GM10248 (cell line): Measurements from ENCODE around the gene PSMD13.

Source experiments
- CTCF ChIA-PET: fragments of 300-600 bp; sonication (Branson Sonifier 250); formaldehyde crosslinking; extraction: SDS; loops from one replicate; lab custom pipeline; 2021; ENCODE audit warnings: antibody characterized with exemption; lab: Yijun Ruan, JAX
- POLR2A ChIA-PET: fragments of 350-650 bp; sonication (Branson Sonifier 250); formaldehyde crosslinking; extraction: SDS; loops from one replicate; lab custom pipeline; 2020; ENCODE audit warnings: antibody characterized with exemption; lab: Yijun Ruan, JAX
- DNase-seq: peaks from one replicate; pipeline ENCODE4 v3.0.0; 2012; ENCODE audit errors: extremely low spot score
- TF ChIP-seq, protein P1 (sequence below): IDR thresholded peaks from 2 replicates; pipeline ENCODE4 v1.5.1; 2012; ENCODE audit warnings: mild to moderate bottlenecking, low read depth; ENCODE audit errors: extremely low read depth, missing control alignments, control extremely low read depth

Gene PSMD13

DNA sequence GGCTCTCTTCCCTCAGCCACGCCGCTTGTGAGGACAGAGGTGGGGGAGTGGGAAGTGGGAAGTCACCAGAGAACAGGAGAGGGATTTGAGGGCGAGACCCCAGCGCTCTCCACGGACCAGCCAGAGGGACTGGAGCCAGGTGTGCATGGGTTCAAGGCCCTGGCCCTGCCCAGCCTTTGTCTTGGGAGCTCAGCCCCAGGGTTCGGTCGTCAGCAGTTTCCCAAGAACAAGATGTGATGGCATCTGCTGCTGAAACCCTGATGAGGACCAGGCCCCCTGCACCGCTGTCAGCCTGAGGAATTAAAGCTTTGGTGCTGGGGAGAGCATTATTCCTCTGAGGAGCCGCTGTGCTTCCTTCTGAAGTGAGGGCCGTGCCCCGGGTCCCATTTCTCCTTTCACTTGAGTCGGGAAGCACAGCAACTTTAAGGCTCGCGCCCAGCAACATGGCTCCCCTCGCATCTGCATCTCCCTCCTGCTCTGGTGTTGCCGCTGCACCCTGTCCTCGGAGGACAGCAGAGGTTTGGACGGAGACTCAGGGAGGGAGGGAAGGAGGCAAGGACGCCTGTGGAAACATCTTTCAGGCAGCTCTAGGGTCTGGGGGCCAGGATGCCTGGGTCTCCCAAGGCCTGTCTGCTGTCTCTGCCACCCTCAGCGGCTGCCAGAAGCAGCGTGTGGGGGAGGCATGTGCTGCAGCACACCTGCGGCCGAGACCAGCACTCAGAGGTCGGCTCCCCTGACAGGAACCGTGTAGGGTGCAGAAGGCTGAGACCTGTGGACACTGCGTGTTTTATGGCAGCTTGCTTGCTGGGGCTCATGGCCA, 58.8 kb downstream of the PSMD13 start:
- no peak for DNase-seq
- TF ChIP-seq, protein P1, sequence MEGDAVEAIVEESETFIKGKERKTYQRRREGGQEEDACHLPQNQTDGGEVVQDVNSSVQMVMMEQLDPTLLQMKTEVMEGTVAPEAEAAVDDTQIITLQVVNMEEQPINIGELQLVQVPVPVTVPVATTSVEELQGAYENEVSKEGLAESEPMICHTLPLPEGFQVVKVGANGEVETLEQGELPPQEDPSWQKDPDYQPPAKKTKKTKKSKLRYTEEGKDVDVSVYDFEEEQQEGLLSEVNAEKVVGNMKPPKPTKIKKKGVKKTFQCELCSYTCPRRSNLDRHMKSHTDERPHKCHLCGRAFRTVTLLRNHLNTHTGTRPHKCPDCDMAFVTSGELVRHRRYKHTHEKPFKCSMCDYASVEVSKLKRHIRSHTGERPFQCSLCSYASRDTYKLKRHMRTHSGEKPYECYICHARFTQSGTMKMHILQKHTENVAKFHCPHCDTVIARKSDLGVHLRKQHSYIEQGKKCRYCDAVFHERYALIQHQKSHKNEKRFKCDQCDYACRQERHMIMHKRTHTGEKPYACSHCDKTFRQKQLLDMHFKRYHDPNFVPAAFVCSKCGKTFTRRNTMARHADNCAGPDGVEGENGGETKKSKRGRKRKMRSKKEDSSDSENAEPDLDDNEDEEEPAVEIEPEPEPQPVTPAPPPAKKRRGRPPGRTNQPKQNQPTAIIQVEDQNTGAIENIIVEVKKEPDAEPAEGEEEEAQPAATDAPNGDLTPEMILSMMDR, result no peak
- ChIA-PET POLR2A (no interaction called here), CTCF (interaction anchor here (0.9 to 2.8 kb wide), 3 partner anchors 10 to 92 kb away, joined by 3 to 10 read pairs (median 7); no protein-coding TSS in a partner anchor)

DNA sequence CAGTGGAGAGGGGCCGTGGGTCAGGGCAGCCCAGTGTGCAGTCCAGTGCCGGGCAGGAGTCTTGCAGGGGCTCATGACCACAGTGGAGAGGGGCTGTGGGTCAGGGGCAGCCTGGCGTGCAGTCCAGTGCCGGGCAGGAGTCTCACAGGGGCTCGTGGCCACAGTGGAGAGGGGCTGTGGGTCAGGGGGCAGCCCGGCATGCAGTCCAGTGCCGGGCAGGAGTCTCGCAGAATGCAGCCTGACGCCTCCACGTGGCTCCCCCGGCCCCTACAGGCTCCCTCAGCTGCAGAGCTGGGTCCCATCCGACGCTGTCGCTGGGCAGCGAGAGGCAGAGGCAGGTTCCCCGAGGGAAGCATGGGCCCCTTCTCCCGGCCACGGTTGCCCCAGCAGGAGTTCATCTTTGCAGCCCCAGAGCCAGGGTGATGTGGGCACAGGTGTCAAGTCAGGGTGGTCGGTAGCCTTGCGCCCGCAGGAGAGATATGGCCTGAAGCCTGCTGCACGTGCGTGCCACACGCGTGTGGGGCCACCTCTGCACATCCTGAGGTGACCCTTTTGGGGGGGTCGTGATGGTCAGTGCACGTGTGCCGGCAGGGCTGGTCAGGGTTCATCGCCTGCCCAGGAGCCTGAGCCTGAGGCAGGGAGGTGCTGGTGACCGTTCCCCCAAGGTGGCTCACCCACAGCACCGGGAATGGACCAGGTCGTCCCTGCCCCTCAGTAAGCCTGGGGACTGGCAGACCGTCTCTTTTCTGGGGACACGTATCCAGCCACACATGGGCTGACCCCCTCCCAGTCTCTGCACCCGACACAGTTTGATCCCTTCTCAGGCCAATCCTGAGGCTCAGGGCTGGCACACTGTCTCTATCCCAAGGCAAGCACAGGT, 59.6 kb downstream of the PSMD13 start:
- no peak for DNase-seq
- ChIA-PET POLR2A (no interaction called here), CTCF (interaction anchor here (0.9 kb wide), 1 partner anchor 93 kb away, joined by 3 read pairs; no protein-coding TSS in a partner anchor)
- TF ChIP-seq, protein P1, result no peak

DNA sequence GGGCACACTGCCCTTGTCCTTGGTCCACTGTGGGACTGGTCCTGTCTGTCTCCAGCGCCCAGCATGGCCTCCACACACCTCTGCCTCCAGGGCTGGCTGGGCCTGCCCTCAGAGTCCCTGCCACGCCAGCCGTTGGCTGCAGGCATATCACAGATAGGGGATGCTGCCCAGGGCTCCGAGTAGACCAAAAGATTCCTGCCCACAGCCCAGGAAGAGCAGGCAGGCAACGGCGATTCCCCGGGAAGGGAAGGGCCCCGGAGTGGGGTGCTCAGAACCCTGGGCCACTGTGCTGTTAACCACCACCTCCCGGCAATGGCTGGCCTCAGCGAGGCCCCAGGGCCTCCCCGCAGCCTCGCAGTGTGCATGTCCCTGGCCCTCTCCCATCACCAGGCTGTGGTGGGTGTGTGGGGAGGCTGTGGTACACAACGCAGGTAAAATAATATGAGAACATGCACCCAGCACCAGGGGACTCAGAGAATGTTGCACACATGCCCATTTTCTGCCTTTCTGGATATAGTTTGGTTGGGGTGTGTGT, 60.3 kb downstream of the PSMD13 start:
- POLR2A ChIA-PET, result no interaction called here
- CTCF ChIA-PET, result no interaction called here
- TF ChIP-seq, protein P1, result no peak
- DNase-seq, result no peak

DNA sequence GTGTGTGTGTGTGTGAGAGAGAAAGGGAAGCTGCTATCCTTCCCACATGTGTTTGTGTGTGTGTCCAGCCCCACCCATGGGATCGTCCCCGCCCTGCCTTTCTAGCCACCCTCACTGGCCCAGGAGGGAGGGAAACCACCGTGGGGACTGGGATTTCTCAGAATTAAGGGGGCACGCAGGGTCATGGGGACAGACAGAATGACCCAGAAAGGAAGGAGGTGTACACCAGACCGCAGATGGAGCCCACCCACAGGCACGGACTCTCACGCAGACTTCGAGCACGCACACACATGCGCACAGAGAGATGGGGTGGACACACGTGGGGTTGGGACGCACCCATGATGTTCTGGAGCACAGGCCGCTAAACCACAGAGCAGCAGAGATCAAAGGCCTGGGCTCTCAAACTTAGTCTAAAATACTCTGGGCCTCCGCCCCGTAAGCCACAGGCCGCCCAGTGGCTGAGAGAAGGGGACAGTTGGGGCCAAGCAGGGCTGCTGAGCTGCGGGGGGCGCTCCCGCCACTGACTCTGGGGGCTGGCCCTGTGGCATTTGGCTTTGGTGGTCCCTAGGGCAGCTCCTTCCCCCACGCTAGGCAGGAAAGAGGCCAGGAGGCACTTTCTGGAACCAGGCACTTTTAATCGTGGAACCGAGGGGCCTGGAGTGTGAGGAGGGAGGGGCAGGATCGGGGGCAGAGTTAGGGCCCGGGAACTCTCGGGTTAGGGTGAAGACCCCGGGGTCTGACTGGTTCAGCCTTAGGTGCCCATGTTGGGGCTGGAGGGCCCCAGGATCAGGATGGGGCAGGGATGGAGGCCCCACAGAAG, 61.0 kb downstream of the PSMD13 start:
- ChIA-PET CTCF (interaction anchor here (0.6 to 2.0 kb wide), 2 partner anchors 47 to 69 kb away, joined by 3 to 13 read pairs; no protein-coding TSS in a partner anchor), POLR2A (no interaction called here)
- DNase-seq, result no peak
- TF ChIP-seq, protein P1, result no peak

GRCh38 chr11:298406-299065, 61.8 kb downstream of the PSMD13 start:
- no peak for DNase-seq
- TF ChIP-seq, protein P1, result no peak
- ChIA-PET CTCF (interaction anchor here (1.2 to 2.0 kb wide), 3 partner anchors 40 to 220 kb away, joined by 3 to 13 read pairs (median 3); no protein-coding TSS in a partner anchor), POLR2A (no interaction called here)
